ENCODE data around the gene ADPRHL1. TPM values are rescaled to one million over a fixed set of nuclear protein-coding genes. Genes with fewer than 3 reads are reported as not detected.

The ADPRHL1 gene
- total RNA-seq, 1 donor from 2014 or later: 2.7 TPM

- intact Hi-C loops (cut with DNase I): no loop called here
- Histone ChIP-seq H3K27me3 (ENCODE audit: low read depth) (no peaks in the 10 kb centered on the region), H3K36me3 (no peaks in the 10 kb centered on the region), H3K27ac (no peak overlapping the region), H3K4me1 (no peaks in the 10 kb centered on the region), H3K9me3 (no peaks in the 10 kb centered on the region), H3K4me3 (no peak overlapping the region)
- no peak for TF ChIP-seq CTCF (IDR thresholded peaks at IDR 0.05)
- ATAC-seq (no peak), DNase-seq (peak; percentile 23)
Observed at GRCh38 chr13:113353254-113353653, 100.0 kb downstream of the ADPRHL1 start.

DNA sequence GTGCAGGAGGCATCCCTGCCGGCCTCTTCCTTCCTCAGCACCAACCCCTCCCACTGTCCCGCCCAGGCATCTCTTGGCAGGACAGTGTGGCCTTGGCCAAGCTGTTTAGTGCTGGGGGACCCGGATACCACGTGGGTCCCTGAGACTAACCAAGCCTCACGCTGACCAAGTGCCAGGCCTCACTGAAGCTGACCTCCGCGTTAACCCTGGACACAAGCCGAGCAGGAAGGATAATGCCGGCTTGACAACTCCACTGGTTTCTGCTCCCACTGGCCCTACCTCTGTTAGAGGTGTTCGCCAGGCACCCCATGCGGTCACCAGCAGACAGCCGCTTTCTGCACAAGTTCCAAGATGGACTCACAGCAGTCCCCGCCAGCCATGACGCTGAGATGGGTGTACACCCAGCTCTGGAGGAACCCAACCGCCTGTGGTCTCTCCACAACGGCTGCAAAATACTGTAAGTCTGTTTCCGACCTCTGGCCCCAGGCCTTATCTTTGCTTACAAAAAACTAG lies 101.7 kb downstream of the ADPRHL1 start:
- TF ChIP-seq CTCF (IDR thresholded peaks at IDR 0.05): no peak
- no peaks in the 10 kb centered on the region for H3K9me3 ChIP-seq
- H3K27me3 ChIP-seq (ENCODE audit: low read depth): no peaks in the 10 kb centered on the region
- peak; percentile 75 to 83 for ATAC-seq
- no peak overlapping the region for H3K4me3 ChIP-seq
- no peaks in the 10 kb centered on the region for H3K4me1 ChIP-seq
- intact Hi-C loops (cut with DNase I): no loop called here
- H3K27ac ChIP-seq: no peak overlapping the region
- H3K36me3 ChIP-seq: no peaks in the 10 kb centered on the region
- DNase-seq: peak; percentile 58

- Histone ChIP-seq H3K9me3 (no peaks in the 10 kb centered on the region), H3K27ac (no peak overlapping the region), H3K4me1 (no peaks in the 10 kb centered on the region), H3K36me3 (no peaks in the 10 kb centered on the region), H3K27me3 (ENCODE audit: low read depth) (no peaks in the 10 kb centered on the region), H3K4me3 (no peak overlapping the region)
- peak; percentile 39 for DNase-seq
- intact Hi-C loops (cut with DNase I): no loop called here
- ATAC-seq: peak in 1 of 2 donors; percentile 9
- no peak for TF ChIP-seq CTCF (IDR thresholded peaks at IDR 0.05)
Observed at GRCh38 chr13:113350938-113351335, 102.4 kb downstream of the ADPRHL1 start.

DNA sequence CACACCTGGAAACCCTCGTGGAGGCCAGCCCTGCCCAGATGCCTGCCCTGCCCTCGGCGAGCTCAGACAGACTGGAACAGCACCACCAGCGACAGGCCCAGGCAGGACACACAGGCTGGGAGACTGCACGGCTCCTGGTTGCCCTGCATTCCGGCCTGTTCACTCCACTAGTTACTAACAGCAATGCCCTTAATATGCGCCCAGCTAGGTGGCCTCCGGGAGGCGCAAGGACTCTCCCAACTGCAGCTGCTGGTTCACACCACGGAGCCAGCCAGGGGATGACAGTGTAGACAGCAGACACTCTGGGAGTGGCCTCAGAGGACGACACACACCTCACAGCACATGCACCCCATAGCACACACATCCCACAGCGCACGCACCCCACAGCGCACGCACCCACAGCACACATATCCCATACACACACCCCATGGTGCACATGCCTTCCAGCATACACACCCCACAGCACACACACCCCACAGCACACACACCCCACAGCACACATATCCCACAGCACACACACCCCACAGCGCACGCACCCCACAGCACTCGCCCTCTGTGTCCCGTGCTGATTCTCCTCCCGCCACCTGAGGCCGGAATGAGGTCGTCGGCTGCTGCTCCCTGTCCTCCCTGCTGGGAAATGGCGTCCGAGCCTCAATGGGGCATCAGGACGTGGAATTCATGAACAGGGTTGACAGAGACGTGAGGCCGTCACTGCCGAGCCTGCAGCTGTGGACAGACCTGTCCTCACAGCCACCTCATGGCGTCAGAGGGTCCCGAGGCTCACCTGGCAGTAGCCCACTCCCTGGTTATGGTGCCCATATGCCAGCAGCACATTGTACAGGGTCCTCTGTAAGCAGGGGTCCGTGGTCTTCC lies 103.0 kb downstream of the ADPRHL1 start:
- intact Hi-C loops (cut with DNase I): no loop called here
- H3K9me3 ChIP-seq: no peaks in the 10 kb centered on the region
- peak in 1 of 2 donors; percentile 42 for ATAC-seq
- H3K4me1 ChIP-seq: no peaks in the 10 kb centered on the region
- no peak for TF ChIP-seq CTCF (IDR thresholded peaks at IDR 0.05)
- no peak overlapping the region for H3K4me3 ChIP-seq
- H3K27me3 ChIP-seq (ENCODE audit: low read depth): no peaks in the 10 kb centered on the region
- DNase-seq: peak; percentile 31
- H3K27ac ChIP-seq: no peak overlapping the region
- no peaks in the 10 kb centered on the region for H3K36me3 ChIP-seq

Other genes starting within 250 kb of the ADPRHL1 start
- gene PCID2, start 244.8 kb downstream of the ADPRHL1 start, total RNA-seq: 35.1 TPM
- gene CUL4A, start 243.9 kb downstream of the ADPRHL1 start, total RNA-seq: 60.1 TPM
- 353 TPM for gene LAMP1, start 156.2 kb downstream of the ADPRHL1 start, total RNA-seq
- 4.2 TPM for gene GRTP1, start 89.4 kb downstream of the ADPRHL1 start, total RNA-seq
- gene DCUN1D2, start 37.2 kb upstream of the ADPRHL1 start, total RNA-seq: 16.8 TPM
- gene TFDP1, start 131.3 kb upstream of the ADPRHL1 start, total RNA-seq: 47.0 TPM
- not detected for gene ATP4B, start 204.7 kb upstream of the ADPRHL1 start, total RNA-seq
- gene GRK1, start 213.7 kb upstream of the ADPRHL1 start, total RNA-seq: not detected

All from lower lobe of right lung (tissue), 2 donors.